Brain microvascular endothelial cell (primary cell): Measurements from ENCODE around the gene ATP13A4.

Experiments used
- DNase-seq: peaks from one replicate; pipeline ENCODE4 v3.0.0-alpha.2; 2020
- H3K27ac ChIP-seq: fragments of 250-450 bp; sonication (Bioruptor Pico); 2 replicates; pipeline ENCODE4 v1.5.1; 2020; ENCODE audit warnings: mild to moderate bottlenecking, moderate library complexity
- H3K27me3 ChIP-seq: fragments of 250-450 bp; sonication (Bioruptor Pico); replicated peaks from 2 replicates; pipeline ENCODE4 v1.5.1; 2020; ENCODE audit warnings: mild to moderate bottlenecking
- H3K36me3 ChIP-seq: fragments of 250-450 bp; sonication (Bioruptor Pico); replicated peaks from 2 replicates; pipeline ENCODE4 v1.5.1; 2020; ENCODE audit warnings: mild to moderate bottlenecking
- H3K4me3 ChIP-seq: 2 replicates; pipeline ENCODE4 v1.5.1; 2011; ENCODE audit warnings: low read depth, mild to moderate bottlenecking, control low read depth, low read length, moderate library complexity
- CTCF ChIP-seq: IDR thresholded peaks from 2 replicates; pipeline ENCODE4 v1.5.1; 2011; ENCODE audit warnings: low read depth, mild to moderate bottlenecking, moderate library complexity, low read length, control low read depth, inconsistent platforms; ENCODE audit errors: missing control alignments
- in situ Hi-C: cut with HindIII; loops from 2 replicates; pipeline ENCODE4 v1.10.0; 2017; ENCODE audit warnings: low sequenced_read_pairs, low pct_ligation_motif_present

Gene ATP13A4

DNA sequence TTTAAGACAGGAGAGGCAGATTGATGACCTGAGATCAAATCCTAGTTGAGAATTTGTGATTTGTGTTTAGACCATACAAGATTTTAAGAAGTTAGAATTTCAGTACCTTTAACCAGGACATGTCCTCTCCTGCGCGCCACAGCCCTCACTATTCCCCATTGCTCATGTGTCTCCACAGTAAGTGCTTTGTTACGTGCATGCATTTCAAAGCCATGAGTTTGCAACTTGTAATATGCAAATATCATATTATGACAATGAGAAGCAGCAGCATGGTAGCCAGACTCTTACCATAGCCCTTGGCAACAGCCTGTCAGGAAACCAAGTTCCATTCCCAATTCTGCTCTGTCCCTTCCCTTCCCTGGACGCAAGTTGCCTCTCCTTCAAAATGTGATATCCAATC is 102.8 kb downstream of the ATP13A4 start:
- H3K4me3 ChIP-seq = no peak overlapping the region
- no peak for TF ChIP-seq CTCF
- no peak overlapping the region for H3K27ac ChIP-seq
- DNase-seq = no peak
- H3K36me3 ChIP-seq = no peaks in the 10 kb centered on the region
- in situ Hi-C loops = no loop called here
- no peaks in the 10 kb centered on the region for H3K27me3 ChIP-seq

DNA sequence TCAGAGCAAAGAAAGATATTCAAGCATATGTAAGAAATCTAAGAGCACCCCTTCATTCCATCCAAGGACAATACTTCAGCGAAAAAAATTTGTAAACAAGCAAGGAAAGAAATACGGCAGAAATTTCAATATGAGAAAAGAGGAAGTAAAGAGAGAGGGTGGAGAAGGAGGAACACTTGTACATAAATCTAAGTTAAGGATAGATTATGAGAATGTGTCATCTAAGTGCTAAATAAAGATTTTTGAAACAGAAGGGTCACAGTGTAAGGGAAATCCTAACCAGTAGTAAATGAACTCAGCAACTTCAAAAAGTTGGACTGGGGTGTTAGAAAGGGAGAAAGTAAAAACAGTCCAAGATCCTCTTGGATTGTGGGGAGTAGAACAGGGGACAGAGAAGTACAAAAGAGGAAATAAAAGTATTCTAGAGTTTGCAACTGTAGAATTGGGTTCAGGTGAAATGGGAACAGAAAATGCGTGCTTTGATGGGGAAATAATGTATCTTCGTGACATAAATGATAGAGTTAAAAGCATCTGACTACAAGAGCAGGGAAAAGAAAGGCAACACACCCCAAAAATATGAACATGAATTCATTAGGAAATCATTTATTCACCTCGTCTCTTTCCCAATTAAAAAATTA is 107.6 kb downstream of the ATP13A4 start:
- Histone ChIP-seq H3K4me3 (no peak overlapping the region), H3K27me3 (no peaks in the 10 kb centered on the region), H3K36me3 (no peaks in the 10 kb centered on the region), H3K27ac (no peak overlapping the region)
- in situ Hi-C loops = no loop called here
- no peak for TF ChIP-seq CTCF
- DNase-seq = no peak

DNA sequence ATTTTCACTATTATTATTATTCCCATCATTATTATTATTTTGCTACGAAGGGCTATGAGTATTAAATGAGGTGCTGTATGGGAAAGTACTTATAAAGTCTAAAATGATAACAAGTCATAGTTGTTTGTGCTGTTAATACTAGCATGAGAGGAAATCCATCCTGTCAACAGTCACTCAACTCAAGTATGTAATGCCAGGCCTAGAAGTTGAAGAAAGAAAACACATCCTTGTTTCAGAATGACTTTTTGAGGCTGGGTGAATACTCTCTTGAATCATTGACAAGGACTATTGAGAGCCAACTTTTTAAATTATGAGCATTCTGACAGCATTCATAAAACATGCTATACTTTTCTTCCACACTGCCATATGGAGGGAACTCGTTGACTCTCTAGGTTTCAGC is 115.3 kb downstream of the ATP13A4 start:
- no peak for TF ChIP-seq CTCF
- Histone ChIP-seq H3K4me3 (no peak overlapping the region), H3K27me3 (no peaks in the 10 kb centered on the region), H3K27ac (no peak overlapping the region), H3K36me3 (no peaks in the 10 kb centered on the region)
- no peak for DNase-seq
- in situ Hi-C loops = no loop called here

GRCh38 chr3:193418576-193419373 is 135.9 kb downstream of the ATP13A4 start:
- Histone ChIP-seq H3K27me3 (no peaks in the 10 kb centered on the region), H3K4me3 (no peak overlapping the region), H3K36me3 (no peaks in the 10 kb centered on the region), H3K27ac (no peak overlapping the region)
- TF ChIP-seq CTCF = no peak
- no peak for DNase-seq
- in situ Hi-C loops = no loop called here

DNA sequence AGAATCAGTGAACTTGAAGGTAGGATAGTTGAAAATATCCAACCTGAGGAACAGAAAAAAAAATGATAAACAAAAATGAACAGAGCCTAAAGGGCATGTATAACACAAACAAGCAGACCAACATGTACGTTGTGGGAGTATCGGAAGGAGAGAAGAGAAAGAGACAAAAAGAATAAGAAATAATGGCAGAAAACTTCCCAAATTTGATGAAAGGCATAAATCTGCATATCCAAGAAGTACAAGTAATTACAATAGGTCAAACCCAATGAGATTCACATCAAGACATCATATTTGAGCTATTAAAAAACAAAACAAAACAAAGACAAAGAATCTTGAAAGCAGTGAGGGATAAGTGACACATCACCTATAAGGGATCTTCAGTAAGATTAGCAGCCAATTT is 138.1 kb downstream of the ATP13A4 start:
- Histone ChIP-seq H3K4me3 (no peak overlapping the region), H3K27ac (no peak overlapping the region), H3K36me3 (no peaks in the 10 kb centered on the region), H3K27me3 (no peaks in the 10 kb centered on the region)
- no peak for DNase-seq
- TF ChIP-seq CTCF = no peak
- in situ Hi-C loops = no loop called here

DNA sequence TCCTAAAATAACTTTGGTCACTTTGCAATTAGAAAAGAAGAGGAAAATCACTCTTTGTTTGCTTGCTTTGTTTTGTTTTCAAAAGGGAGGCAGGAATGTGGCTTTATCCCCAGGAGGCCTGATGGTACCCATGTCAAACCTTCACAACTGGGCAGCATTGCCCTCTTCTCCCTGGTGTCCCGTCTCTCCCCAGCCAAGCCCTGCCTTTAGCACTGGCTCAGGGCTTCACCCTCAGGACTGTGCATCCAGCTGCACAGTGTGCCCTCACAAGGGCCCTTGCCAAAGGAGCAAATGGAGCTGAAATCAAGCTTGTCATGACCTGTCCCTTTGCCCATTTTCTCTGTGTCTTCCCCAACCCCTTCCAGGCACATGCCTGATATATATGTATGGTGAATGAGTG is 147.0 kb downstream of the ATP13A4 start:
- TF ChIP-seq CTCF = no peak
- H3K4me3 ChIP-seq = no peak overlapping the region
- in situ Hi-C loops = no loop called here

More for the DNA sequence above, 147.0 kb downstream of the ATP13A4 start:
- DNase-seq = no peak
- Histone ChIP-seq H3K27me3 (no peaks in the 10 kb centered on the region), H3K27ac (no peak overlapping the region), H3K36me3 (no peaks in the 10 kb centered on the region)
